Measurements from ENCODE around the gene POMGNT1. TPM values are rescaled to one million over a fixed set of nuclear protein-coding genes. Genes with fewer than 3 reads are reported as not detected.

The POMGNT1 gene
- total and polyA plus RNA-seq, 2 of the 13 experiments (the other 11 are each of a cell fraction or from before 2014, with no cell fraction given) = 33.9 to 46.8 TPM

DNA sequence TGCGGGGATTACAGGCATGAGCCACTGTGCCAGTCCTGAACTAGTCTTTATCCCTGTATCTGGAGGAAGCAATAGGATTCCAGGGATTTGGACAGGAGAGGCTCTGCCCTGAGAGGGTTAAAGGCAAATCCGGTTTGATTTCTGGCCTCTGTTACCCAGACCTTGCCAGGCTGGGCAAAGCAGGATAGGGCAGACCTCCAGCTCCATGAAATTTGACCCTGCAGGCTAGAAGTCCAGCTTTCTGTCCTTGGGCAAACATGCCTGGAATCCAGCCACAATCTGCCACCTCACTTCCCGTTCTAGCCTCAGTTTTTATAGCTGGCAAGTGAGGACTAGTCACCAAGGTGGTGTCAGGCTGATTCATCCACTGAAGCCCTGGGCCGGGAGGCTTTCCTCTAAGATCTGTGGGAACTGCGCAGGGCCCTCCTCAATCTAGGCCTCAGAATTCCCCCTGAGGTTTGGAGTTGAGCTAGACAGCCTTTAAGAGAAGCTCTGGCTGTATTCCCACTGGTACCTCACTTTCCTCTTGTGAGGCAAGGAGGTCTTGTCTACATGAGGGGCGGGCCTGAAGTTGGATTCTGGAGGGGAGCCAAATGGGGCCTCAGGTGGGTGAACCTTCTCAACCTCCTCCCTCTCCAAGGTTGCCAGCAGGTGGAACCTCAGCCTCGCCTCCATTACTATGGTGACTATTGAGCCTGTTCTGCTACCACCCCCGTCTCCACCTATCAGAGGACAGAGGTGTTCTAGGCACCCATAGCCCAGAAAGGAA, 15.0 kb downstream of the POMGNT1 start (continued):
- TF ChIP-seq, protein P1, sequence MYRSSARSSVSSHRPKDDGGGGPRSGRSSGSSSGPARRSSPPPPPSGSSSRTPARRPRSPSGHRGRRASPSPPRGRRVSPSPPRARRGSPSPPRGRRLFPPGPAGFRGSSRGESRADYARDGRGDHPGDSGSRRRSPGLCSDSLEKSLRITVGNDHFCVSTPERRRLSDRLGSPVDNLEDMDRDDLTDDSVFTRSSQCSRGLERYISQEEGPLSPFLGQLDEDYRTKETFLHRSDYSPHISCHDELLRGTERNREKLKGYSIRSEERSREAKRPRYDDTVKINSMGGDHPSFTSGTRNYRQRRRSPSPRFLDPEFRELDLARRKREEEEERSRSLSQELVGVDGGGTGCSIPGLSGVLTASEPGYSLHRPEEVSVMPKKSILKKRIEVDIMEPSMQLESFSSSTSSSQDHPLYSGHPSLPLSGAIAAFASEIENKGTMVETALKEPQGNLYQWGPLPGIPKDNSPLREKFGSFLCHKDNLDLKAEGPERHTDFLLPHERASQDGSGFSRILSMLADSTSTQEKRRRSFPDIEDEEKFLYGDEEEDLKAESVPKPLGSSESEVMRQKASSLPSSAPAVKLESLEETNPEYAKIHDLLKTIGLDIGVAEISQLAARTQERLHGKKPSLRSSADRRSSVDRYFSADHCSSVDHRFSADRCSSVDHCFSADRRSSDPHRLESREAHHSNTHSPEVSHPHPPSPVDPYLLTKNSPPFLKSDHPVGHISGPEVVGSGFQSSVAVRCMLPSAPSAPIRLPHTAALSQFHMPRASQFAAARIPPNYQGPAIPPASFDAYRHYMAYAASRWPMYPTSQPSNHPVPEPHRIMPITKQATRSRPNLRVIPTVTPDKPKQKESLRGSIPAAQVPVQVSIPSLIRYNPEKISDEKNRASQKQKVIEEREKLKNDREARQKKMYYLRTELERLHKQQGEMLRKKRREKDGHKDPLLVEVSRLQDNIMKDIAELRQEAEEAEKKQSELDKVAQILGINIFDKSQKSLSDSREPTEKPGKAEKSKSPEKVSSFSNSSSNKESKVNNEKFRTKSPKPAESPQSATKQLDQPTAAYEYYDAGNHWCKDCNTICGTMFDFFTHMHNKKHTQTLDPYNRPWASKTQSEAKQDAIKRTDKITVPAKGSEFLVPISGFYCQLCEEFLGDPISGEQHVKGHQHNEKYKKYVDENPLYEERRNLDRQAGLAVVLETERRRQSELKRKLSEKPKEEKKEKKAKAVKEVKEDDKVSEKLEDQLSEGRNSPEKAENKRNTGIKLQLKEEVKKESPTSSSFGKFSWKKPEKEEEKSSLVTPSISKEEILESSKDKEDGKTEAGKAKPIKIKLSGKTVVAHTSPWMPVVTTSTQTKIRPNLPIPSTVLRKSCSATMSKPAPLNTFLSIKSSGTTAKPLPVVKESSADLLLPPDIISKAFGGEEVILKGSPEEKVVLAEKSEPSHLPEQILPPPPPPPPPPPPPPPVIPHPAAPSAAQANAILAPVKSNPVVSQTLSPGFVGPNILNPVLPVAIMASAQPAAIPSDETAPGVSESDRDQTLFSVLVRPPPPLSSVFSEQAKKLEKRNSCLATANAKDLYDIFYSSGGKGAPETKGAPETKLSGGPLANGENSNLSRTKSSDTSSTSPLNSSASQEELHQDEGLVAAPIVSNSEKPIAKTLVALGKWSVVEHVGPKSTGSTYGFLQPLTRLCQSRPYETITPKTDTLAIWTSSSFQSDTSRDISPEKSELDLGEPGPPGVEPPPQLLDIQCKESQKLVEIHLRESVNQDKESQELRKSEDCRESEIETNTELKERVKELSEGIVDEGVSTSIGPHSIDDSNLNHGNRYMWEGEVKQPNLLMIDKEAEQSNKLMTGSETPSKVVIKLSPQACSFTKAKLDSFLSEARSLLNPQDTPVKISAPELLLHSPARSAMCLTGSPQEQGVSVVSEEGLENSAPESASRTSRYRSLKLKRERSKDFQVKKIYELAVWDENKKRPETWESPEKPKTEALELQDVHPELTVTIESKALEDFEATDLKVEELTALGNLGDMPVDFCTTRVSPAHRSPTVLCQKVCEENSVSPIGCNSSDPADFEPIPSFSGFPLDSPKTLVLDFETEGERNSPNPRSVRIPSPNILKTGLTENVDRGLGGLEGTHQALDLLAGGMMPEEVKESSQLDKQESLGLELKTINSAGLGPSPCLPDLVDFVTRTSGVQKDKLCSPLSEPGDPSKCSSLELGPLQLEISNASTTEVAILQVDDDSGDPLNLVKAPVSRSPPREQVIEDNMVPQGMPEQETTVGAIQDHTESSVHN (CRISPR knock-in tag; IDR thresholded peaks at IDR 0.05) = no peak
- TF ChIP-seq SMAD3 (CRISPR knock-in tag; IDR thresholded peaks at IDR 0.05) = no peak
- TF ChIP-seq GLI4 (CRISPR knock-in tag; IDR thresholded peaks at IDR 0.05; ENCODE audit: borderline replicate concordance) = no peak
- TF ChIP-seq GATA4 (IDR thresholded peaks at IDR 0.05; ENCODE audit: borderline replicate concordance, low read depth) = no peak
- TF ChIP-seq, protein P2, sequence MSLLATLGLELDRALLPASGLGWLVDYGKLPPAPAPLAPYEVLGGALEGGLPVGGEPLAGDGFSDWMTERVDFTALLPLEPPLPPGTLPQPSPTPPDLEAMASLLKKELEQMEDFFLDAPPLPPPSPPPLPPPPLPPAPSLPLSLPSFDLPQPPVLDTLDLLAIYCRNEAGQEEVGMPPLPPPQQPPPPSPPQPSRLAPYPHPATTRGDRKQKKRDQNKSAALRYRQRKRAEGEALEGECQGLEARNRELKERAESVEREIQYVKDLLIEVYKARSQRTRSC (CRISPR knock-in tag; IDR thresholded peaks at IDR 0.05; ENCODE audit: low read depth) = no peak
- TF ChIP-seq FOXJ3 (CRISPR knock-in tag; IDR thresholded peaks at IDR 0.05; ENCODE audit: borderline replicate concordance) = no peak
- TF ChIP-seq, protein P3, sequence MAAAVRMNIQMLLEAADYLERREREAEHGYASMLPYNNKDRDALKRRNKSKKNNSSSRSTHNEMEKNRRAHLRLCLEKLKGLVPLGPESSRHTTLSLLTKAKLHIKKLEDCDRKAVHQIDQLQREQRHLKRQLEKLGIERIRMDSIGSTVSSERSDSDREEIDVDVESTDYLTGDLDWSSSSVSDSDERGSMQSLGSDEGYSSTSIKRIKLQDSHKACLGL (CRISPR knock-in tag; IDR thresholded peaks at IDR 0.05) = no peak
- TF ChIP-seq THAP11 (CRISPR knock-in tag; IDR thresholded peaks at IDR 0.05) = no peak
- no peak for TF ChIP-seq SRSF9 (IDR thresholded peaks at IDR 0.05; ENCODE audit: borderline replicate concordance, insufficient read depth, low read depth, low read length, poor library complexity, severe bottlenecking)
- no peak for TF ChIP-seq ZNF607 (CRISPR knock-in tag; IDR thresholded peaks at IDR 0.05; ENCODE audit: borderline replicate concordance)
- TF ChIP-seq PPARG (CRISPR knock-in tag; conservative IDR thresholded peaks at IDR 0.05) = no peak
- TF ChIP-seq ZNF816 (CRISPR knock-in tag; IDR thresholded peaks at IDR 0.05; ENCODE audit: borderline replicate concordance) = no peak
- no peak for TF ChIP-seq ZNF614 (CRISPR knock-in tag; IDR thresholded peaks at IDR 0.05; ENCODE audit: borderline replicate concordance)
- TF ChIP-seq, protein P4, sequence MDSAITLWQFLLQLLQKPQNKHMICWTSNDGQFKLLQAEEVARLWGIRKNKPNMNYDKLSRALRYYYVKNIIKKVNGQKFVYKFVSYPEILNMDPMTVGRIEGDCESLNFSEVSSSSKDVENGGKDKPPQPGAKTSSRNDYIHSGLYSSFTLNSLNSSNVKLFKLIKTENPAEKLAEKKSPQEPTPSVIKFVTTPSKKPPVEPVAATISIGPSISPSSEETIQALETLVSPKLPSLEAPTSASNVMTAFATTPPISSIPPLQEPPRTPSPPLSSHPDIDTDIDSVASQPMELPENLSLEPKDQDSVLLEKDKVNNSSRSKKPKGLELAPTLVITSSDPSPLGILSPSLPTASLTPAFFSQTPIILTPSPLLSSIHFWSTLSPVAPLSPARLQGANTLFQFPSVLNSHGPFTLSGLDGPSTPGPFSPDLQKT (CRISPR knock-in tag; IDR thresholded peaks at IDR 0.05; ENCODE audit: borderline replicate concordance) = no peak

Data from HepG2 (cell line).